Measurements from ENCODE around the gene HDAC1. TPM values are rescaled to one million over a fixed set of nuclear protein-coding genes. Genes with fewer than 3 reads are reported as not detected.

Gene HDAC1
- total and polyA plus RNA-seq, 2 of the 4 experiments (the other 2 are of a cell fraction), result 95.5 to 139 TPM

DNA sequence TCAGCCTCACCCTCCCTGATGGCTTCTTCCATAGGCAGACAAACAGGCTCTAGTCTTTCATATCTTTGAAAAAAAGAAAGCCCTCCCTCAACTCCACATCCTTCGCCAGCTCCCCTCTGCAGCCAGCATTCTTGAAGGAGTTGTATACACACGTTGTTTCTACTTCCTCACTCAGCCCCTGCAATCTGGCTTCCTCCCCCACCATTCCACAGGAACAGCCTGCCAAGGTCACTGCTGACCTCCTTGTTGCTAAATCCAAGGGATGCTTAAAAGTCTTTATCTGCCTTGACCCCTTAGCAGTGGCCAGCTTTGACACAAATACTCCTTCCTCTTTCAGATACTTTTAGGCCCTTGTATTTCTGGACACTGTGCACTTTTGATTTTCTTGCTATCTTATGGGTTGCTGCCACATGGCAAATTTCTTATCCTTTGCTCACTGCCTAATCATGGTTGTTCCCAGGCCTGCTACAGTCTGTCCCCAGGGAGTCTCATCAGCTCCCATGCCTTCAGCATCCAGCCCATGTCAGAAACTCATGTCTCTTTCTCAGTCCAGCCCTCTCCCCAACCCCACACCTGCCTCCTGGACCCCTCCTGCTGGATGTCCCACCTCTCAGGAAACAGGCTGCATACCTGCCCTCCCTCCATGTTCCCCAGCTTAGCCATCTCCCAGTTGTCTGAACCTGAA lies 62.1 kb downstream of the HDAC1 start:
- Histone ChIP-seq H4K8ac (ENCODE audit: low read depth in 2 of 2, low read length in 2 of 2) (peak overlapping the region; percentile 75 to 85), H2AFZ (replicated peaks; ENCODE audit: low read length, poor library complexity) (peak overlapping the region; percentile 28), H3K14ac (replicated peaks; ENCODE audit: low read depth, low read length) (peak overlapping the region; percentile 81), H3K9ac (ENCODE audit: low read depth, low read length) (peak overlapping the region; percentile 87), H4K91ac (ENCODE audit: insufficient read depth, low read depth, low read length) (peak overlapping the region; percentile 93), H3K4me1 (ENCODE audit: control insufficient read depth, insufficient read depth, low read length) (peaks cover 26% of the 10 kb centered on the region), H3K23ac (ENCODE audit: low read depth, low read length) (peak overlapping the region; percentile 28; the same call in 1 of the 2 replicates), H3K79me1 (ENCODE audit: low read depth in 1 of 2, low read length in 2 of 2) (peaks cover 8 to 30% of the 10 kb centered on the region in 2 experiments; a peak in 3 of 4 replicates), H2AK9ac (replicated peaks; ENCODE audit: low read depth, low read length, poor library complexity) (peak overlapping the region; percentile 91), H2BK20ac (ENCODE audit: low read depth, low read length) (peak overlapping the region; percentile 63; the same call in 1 of the 2 replicates), H3K9me1 (ENCODE audit: insufficient read depth, low read length) (peaks cover 18% of the 10 kb centered on the region), H3K36me3 (ENCODE audit: control insufficient read depth, insufficient read depth, low read length) (peaks cover 6% of the 10 kb centered on the region; the same call in 1 of the 2 replicates), H3K4ac (ENCODE audit: low read depth, low read length) (peak overlapping the region; percentile 79), H2BK5ac (ENCODE audit: low read depth, low read length, poor library complexity, severe bottlenecking) (peak overlapping the region; percentile 81), H3K27me3 (ENCODE audit: control insufficient read depth, insufficient read depth, low read length) (no peaks in the 10 kb centered on the region), H2BK15ac (ENCODE audit: low read depth, low read length) (peak overlapping the region; percentile 80; the same call in 2 of the 3 replicates), H4K20me1 (ENCODE audit: insufficient read depth, low read length) (no peaks in the 10 kb centered on the region), H2AK5ac (ENCODE audit: low read depth, low read length) (peak overlapping the region; percentile 94), H3K27ac (ENCODE audit: insufficient read depth, low read length) (peak overlapping the region; percentile 95), H3K56ac (ENCODE audit: extremely low read depth, insufficient read depth, low read length) (peak overlapping the region; percentile 1; the same call in 1 of the 2 replicates), H4K5ac (ENCODE audit: low read depth, low read length) (peak overlapping the region; percentile 59), H3K4me3 (ENCODE audit: insufficient read depth, low read depth, low read length) (no peak overlapping the region), H3K4me2 (ENCODE audit: low read depth, low read length) (peak overlapping the region; percentile 2; the same call in 1 of the 2 replicates), H3K18ac (ENCODE audit: low read depth, low read length) (peak overlapping the region; percentile 32), H2BK120ac (ENCODE audit: low read depth, low read length) (peak overlapping the region; percentile 68), H3K9me3 (ENCODE audit: control insufficient read depth, insufficient read depth, low read length) (no peaks in the 10 kb centered on the region)
- DNase-seq (peak; percentile 85), ATAC-seq (ENCODE audit: low read depth) (peak; percentile 38)
- in situ Hi-C loops (cut with MboI; ENCODE audit: low sequenced_read_pairs), result no loop called here
- BruUV-seq (replicated peaks), result no TSS peak
- TF ChIP-seq SMC3 (IDR thresholded peaks at IDR 0.05; ENCODE audit: low read depth, low read length) (no peak), NFE2L2 (IDR thresholded peaks at IDR 0.05; ENCODE audit: low read depth, low read length) (no peak), RCOR1 (IDR thresholded peaks at IDR 0.05; ENCODE audit: insufficient replicate concordance, low read length) (peak; percentile 74), RAD21 (IDR thresholded peaks at IDR 0.05; ENCODE audit: low read length) (no peak), CEBPB (IDR thresholded peaks at IDR 0.05; ENCODE audit: low read depth, low read length) (peak; percentile 72), MXI1 (IDR thresholded peaks at IDR 0.05; ENCODE audit: borderline replicate concordance, low read depth, low read length) (peak; percentile 29; the same call in 1 of the 2 replicates), MAZ (IDR thresholded peaks at IDR 0.05; ENCODE audit: borderline replicate concordance, low read depth, low read length) (peak; percentile 38; the same call in 1 of the 2 replicates)
- TF ChIP-seq, protein P1, sequence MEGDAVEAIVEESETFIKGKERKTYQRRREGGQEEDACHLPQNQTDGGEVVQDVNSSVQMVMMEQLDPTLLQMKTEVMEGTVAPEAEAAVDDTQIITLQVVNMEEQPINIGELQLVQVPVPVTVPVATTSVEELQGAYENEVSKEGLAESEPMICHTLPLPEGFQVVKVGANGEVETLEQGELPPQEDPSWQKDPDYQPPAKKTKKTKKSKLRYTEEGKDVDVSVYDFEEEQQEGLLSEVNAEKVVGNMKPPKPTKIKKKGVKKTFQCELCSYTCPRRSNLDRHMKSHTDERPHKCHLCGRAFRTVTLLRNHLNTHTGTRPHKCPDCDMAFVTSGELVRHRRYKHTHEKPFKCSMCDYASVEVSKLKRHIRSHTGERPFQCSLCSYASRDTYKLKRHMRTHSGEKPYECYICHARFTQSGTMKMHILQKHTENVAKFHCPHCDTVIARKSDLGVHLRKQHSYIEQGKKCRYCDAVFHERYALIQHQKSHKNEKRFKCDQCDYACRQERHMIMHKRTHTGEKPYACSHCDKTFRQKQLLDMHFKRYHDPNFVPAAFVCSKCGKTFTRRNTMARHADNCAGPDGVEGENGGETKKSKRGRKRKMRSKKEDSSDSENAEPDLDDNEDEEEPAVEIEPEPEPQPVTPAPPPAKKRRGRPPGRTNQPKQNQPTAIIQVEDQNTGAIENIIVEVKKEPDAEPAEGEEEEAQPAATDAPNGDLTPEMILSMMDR (conservative IDR thresholded peaks at IDR 0.05; ENCODE audit: low read depth, low read length), result no peak
- 0% methylated on average over 2 of the region's 2 CpGs; no CpG with 5 or more reads in 1 of the 2 experiments for WGBS, 2 experiments (ENCODE audit: extremely low coverage in 2 of 2, insufficient read length in 1 of 2)
- CTCF ChIA-PET, result no interaction called here
- dilution Hi-C loops (cut with HindIII; ENCODE audit: low sequenced_read_pairs, unreplicated experiment), result no loop called here
- POLR2A ChIA-PET (ENCODE audit: unreplicated experiment), result no interaction called here
- intact Hi-C loops (cut with micrococcal nuclease), result no loop called here

All from IMR-90 (cell line).